ENCODE measurements around the gene FBXO42.

- no peak for TF ChIP-seq CTCF (IDR thresholded peaks at IDR 0.05; ENCODE audit: insufficient read depth, low read depth, low read length)
- no peak for TF ChIP-seq EZH2 (IDR thresholded peaks at IDR 0.05; ENCODE audit: insufficient read depth, low read length)
Measured at GRCh38 chr1:16229976-16230740, 122.1 kb downstream of the FBXO42 start.

Measured in astrocyte (in vitro differentiated cells and primary cell).